HEK293 (cell line): ENCODE results near the gene SLC39A11.

Experiments
- CTCF ChIP-seq: fragments of 450-650 bp; formaldehyde crosslinking; IDR thresholded peaks from 2 replicates; pipeline ENCODE4 v1.5.1; 2016; ENCODE audit warnings: missing biosample characterization, missing genetic modification characterization
- MYNN ChIP-seq: fragments of 450-650 bp; formaldehyde crosslinking; IDR thresholded peaks from 2 replicates; pipeline ENCODE4 v1.5.1; 2016; ENCODE audit warnings: missing biosample characterization, missing genetic modification characterization, borderline replicate concordance
- REST ChIP-seq: fragments of 450-650 bp; formaldehyde crosslinking; IDR thresholded peaks from 2 replicates; pipeline ENCODE4 v1.5.1; 2016; ENCODE audit warnings: missing biosample characterization, missing genetic modification characterization
- ZNF521 ChIP-seq: fragments of 450-650 bp; formaldehyde crosslinking; IDR thresholded peaks from 2 replicates; pipeline ENCODE4 v1.5.1; 2017; ENCODE audit warnings: missing biosample characterization, mild to moderate bottlenecking, missing genetic modification characterization
- ZNF776 ChIP-seq: fragments of 450-650 bp; formaldehyde crosslinking; IDR thresholded peaks from 2 replicates; pipeline ENCODE4 v1.5.0; 2017; ENCODE audit warnings: missing biosample characterization, missing genetic modification characterization, borderline replicate concordance

GRCh38 chr17:73030995-73031394, 61.5 kb downstream of the SLC39A11 start:
- TF ChIP-seq MYNN (tag by site-specific recombination) (no peak), ZNF521 (tag by site-specific recombination) (no peak), REST (no peak), ZNF776 (tag by site-specific recombination) (no peak), CTCF (tag by site-specific recombination) (no peak)
